HG02938 (cell line): ENCODE results near the gene SMAD7.

Experiments
- ATAC-seq: cut with Tn5 transposase; IDR thresholded peaks from one replicate; pipeline ENCODE4 v1.9.1; 2021; ENCODE audit warnings: mild to moderate bottlenecking, moderate library complexity; ENCODE audit not compliant: unreplicated experiment

Gene SMAD7

GRCh38 chr18:48947560-48947959 is 3.2 kb downstream of the SMAD7 start:
- ATAC-seq: no peak

DNA sequence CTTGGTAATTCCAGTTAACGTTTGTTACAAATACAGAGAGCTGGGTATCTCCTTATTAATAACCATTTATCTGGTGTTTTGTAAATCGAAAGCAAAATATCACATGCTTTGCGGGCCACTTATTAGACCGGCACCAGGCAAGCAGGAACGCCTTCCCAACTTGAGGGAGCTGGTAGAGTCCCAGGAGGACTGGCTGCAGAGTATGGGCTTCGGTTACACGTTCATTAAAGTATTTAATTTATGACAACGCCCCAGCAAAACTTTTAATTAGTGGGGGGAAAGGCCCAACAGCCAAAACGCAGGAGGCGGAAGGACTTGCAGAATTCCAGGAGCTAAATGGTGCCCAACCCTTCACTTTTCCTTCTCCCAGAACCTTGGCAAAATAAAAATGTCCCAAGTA is 3.7 kb downstream of the SMAD7 start:
- ATAC-seq: no peak

DNA sequence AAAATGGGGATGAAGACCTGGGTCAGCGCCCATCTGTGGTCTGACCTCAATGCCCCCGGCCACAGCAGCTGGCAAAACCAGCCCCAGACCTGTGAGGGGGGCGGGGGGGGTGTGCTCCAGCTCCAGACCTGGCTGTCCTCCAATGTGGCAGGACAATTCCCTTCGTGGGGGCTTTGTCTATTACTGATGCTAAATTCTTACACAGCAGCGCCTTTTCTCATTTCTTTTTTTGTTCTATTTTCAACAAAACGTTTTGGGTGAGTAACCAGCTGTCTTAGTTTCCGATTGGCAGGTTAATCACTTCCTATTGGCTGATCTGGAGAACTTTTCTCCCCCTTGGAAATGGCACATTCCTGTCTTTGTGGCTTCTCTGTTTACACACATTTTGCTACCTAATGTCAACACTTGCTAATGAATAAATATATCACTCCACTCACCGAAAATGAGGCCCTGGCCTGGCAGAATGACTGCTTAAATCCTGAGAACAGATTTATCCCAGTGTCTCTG is 4.4 kb downstream of the SMAD7 start:
- ATAC-seq: no peak

GRCh38 chr18:48945953-48946217 is 4.9 kb downstream of the SMAD7 start:
- no peak for ATAC-seq

DNA sequence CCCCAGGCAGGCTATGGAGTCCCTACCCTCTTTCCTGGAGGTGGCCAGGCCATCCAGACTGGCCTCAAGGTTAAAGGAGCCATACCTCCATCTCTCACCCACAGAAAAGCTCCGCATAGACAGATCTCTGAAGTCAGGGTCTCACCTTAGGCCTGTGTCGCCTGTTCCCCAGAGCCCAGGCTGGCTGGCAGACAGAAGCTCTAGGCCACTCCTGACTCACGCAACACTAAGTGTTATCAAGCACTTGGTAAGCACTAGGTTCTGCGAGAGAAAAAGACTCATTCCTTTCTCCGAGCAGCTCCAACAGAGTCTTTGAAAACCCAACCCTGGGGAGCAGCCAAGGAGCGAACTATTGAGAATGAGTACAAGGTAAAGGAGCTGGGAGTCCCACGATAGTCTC is 6.1 kb downstream of the SMAD7 start:
- no peak for ATAC-seq

GRCh38 chr18:48943736-48944527 is 6.8 kb downstream of the SMAD7 start:
- no peak for ATAC-seq

GRCh38 chr18:48943333-48943732 is 7.4 kb downstream of the SMAD7 start:
- no peak for ATAC-seq

DNA sequence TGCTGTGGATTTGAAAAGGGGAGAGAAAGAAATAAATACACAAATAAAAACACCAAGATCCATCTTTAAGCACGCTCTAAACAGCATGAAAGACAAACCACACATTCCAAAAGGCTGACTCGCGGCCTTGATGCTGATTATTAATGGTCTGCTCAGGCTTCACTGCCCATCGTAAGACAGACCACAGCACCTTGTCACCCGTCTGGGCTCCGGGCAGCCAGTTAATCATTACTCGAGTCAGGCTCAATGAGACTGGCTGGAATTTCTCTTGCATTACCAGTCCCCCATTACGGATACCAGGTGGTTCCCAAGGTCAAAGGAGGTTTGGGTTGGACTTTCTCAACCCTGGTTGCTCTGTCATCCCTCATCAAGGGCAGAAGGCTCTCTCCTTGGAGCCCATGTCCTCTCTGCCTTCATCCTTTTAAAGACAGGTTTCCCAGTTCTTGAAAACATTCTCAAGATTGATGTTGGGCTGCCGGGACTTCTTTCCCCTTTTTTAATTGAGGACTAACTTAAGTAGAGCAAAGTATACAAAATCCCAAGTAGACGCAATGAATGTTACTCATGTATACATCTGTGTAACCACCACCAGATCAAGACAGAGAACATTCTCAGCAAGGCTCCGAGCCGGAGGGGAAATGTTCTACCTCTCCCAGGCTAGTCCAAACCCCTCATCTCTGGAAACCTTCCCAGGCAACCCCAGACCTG is 8.1 kb downstream of the SMAD7 start:
- ATAC-seq: no peak

DNA sequence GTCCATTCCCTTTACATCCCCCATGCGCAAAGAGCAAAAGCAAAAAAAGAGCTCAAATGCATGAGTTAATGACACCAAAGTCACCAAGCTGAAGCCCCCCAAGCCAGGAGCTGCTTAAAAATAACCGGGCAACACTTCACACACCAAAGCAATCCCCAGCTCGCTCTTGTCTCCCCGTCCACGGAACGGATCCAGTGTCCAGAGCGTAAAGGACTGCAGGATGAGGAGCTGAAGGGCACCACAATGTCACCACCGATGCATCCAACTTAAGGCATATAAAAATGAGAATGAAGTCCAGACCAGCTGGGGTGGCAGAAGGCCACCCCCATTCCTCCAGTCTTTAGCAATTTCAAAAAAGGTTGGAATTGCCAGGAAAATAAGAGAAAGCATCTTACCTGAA is 8.7 kb downstream of the SMAD7 start:
- no peak for ATAC-seq

- no peak for ATAC-seq
Observed at GRCh38 chr18:48941672-48942071, 9.1 kb downstream of the SMAD7 start.

GRCh38 chr18:48940854-48941611 is 9.7 kb downstream of the SMAD7 start:
- ATAC-seq: peak; percentile 52

GRCh38 chr18:48939205-48940097 is 11.3 kb downstream of the SMAD7 start:
- no peak for ATAC-seq

DNA sequence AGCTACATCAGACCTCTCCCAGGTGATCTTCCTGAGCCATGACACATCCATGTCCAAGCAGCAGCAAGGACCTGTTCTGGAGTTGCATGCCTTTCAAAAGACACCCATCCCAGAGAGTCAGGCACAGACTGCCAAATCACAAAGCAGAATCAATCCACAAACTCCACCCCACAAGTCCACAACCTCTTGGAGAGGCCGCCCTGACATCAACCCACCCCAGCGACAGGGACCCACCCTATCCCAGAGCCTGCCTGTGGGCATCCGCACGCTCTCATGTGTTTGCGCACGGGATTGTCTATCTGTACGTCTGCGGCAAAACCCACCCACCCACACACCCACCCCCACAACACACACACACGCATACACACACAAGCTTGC is 11.9 kb downstream of the SMAD7 start:
- no peak for ATAC-seq

GRCh38 chr18:48937869-48938750 is 12.7 kb downstream of the SMAD7 start:
- ATAC-seq: no peak

- no peak for ATAC-seq
Observed at GRCh38 chr18:48935433-48935774, 15.4 kb downstream of the SMAD7 start.

DNA sequence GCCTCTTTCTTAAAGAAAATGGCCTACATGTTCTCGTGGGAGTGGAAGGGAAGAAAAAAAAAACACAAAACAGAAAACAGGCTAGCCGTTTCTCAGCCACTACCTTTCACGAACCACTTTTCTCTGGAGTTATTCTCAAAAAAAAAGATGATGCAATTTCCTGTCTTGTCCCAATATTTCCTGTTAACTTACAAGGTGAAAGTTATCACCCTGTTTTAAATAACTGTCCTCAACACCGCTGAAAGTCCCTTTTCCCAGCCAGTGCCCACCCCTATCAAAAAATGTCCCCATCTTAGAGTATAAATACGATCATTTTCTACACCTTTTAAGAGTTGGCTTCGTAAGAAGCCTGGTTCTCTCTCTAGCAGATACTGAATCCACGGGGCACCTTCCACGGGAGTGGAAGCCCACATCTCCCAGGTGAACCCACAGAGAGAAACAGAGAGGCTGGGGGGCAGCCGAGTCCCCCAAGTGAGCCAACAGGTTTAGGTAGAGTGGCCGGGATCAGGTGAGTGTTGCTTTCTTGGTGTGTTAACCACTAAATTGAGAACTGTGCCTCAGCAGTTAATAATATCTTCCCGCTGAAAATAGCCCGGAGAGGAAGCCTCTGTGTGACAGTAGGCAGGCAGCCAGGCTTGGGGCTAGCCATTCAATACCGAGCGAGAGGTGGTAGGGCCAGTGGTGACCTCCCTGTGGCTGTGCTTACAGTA is 15.9 kb downstream of the SMAD7 start:
- ATAC-seq: peak; percentile 36

DNA sequence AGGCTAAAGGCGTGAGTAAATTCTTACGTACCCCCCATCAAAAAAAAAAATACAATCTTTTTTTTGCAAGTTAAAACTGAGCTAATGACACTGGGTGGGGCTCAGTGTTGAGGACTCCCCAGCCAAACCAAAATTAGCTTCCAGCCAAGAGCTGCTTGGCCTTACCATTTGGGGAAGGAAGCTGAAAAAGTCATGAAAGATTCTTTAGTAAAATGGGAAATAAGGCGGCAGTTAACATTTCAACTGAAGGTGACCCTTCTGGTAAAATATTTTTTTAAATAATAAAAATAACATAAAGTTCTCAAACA is 16.4 kb downstream of the SMAD7 start:
- no peak for ATAC-seq

DNA sequence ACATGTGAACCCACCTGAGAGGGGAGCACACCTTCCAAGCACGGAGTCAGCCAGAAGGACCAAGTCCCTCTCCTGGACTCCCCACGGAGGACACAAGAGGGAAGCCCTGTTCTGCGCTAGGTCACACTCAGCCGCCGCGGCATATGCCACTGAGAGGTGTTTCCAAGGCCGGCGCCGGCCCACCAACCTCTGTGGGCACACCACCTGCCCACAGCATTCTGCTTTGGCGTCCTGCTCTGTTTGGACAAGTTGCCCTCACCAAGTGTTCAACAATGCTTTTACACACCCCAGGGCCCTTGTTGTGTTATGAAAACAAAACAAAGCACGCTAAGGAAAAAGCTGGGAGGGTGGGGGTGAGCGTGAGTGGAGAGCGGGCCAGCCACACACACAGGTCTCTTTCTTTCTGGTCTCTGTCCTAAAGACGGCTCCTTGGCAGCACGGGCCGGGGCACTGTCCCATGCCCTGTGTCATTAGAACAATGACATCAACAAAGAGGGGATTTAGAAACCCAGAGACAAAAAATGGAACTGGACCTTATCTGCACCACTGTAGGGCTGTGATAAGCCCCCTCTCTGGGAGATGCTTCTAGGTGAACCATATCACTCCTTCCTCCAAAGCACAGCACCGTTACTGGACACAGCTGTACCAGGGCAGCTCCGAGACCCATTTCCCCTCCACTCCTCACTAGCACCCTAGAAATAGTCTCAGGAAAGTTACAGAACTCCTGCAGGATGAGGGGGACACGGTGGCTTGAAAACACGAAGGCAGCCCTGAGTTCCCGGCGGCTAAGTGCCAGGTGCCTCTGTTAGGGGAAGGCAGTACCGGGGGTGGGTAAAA is 17.0 kb downstream of the SMAD7 start:
- no peak for ATAC-seq
